Activated CD4-positive, alpha-beta T cell treated with anti-CD3 and anti-CD28 coated beads, Interleukin-2, amount 50 U/mL, for 4 hours (primary cell): Measurements from ENCODE around the gene CGNL1.

Source experiments
- DNase-seq, 2 experiments: peaks; one replicate each; pipeline ENCODE4 v3.0.0-alpha.2; 2020

Gene CGNL1

DNA sequence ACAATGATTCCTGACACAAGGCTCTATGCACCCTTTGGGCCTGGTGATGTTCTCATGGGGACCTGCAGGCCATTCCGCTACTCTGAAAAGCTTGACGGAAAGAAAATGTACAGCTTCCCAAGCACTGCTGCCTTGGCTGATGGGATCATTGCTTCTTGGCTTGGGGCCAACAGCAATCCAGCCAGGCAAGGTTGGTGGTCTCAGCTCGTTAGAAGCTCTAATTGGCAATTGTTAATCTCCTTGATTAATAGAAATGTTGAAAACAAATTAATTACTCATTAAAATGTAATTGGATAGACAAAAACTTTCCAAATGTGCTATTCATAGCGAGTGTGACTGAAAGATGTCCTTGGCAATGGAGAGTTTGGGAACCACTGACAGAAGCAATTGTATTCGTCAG lies 199.1 kb downstream of the CGNL1 start:
- no peak for DNase-seq

DNA sequence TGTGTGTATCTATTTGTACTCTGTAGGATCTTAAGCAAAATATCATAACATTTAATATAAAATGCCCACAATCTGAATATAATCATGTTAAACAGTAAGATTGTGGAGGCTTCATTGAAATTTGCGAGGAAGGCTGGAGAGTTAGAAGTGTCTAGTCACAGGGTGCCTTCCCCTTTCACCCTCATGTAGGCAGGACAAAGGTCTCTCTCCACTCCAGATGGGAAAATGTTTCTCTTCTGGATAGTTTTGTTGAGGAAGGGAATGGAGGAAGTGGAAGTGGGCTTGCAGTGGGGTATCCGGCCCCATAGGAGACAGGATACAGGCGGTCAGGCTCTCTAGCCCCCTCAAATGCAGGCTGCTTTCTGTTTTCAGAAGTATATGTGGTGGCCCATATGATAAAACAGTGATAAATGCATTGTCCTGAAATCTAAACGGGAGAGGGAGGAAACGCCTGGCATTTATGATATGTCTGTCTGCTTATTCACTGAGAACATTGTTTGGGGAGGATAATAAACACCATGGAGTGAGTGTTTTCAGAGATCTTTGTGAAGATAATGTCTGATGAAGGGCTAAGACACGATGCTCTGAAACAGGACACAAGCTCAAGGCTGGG lies 202.1 kb downstream of the CGNL1 start:
- no peak for DNase-seq

DNA sequence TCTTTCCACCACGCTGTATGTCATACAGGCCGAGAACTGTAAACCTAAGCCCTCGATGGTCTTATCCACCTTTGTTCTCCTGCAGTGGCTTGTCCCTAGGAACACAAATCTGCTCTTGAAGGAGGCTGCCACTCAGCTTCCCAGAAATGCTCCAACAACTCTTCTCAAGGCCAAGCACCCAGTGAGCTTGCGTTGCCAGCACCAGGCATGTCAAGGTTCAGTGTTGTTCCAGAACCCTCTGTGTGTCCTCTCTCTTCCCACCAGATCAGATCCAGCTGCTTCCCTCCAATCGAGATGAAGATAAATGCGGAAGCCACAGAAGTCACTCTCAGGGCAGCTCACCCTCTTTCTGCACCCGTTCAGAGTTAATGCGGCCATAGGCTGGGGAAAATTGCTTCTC lies 204.1 kb downstream of the CGNL1 start:
- DNase-seq, result no peak

DNA sequence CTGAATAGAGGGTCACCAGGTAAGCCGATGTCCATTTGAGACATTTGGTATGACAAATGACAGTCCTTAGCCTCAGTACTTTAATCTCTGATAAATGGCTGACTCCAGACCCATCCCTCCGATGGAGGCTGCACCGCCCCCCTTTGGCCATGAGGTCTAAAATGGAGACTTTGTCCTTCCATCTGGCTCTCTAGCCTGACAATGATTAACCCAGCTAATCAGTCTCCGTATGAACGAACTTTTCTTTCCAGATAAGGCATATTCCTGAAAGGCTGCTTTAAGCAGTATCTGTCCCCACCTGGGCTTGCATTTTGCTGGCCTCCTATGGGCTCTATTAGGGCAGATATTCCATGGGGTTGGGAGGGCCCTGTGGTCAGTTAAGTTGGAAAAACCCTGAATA lies 204.6 kb downstream of the CGNL1 start:
- no peak for DNase-seq

DNA sequence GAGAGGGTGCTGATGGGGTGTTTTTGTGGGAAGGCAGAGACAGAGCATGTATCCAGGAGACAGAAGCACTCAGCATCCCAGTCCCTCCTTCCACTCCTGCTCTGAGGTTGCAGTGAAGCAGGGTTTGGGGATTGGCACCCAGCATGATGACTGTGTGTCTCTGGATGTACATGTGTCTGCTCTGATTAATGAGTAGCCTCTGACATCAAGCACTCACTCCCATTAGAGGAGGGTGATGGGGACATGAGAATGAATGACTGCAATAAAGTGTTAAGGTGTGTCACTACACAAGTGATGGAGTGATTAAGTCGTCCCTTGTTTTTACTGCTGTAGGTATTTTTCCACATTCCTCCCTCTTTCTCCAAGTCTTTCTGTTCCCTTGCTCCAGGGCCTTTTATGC lies 205.8 kb downstream of the CGNL1 start:
- DNase-seq, result no peak

DNA sequence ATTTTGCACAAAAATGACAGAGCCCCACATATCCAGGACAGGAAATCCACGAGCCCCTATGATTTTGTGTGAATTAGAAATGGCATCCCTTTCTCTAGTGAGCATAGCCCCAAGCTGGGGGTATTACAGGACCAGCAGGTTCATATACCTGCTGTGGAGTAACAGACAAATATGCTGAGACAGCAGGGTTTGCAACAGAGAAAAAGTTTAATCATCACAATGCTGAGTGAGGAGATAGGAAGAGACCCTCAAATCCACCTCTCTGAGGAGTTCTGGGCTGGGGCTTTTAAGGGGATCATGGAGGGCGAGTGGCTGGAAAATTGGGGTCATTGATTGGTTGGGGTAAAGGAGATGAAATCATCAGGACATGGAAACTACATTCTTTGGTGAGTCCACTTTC lies 207.0 kb downstream of the CGNL1 start:
- DNase-seq, result no peak

DNA sequence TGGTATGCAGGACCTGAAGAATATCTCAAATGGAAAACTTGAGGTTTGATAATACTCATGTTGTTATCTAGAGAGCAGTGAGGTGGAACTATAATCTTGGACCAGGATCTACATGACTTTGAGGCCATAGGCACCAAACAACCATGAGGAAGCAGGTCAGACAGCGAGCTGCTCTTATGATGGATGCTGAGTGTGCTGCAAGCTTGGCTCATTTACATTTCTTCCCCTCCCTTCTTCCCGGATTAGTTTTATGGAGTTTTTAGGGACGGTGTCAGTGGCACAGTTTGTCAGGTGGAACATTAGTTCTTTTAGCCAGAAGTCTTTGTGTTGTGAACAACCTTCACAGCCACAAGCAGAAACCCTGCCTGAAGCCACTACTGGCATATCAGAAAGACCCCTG lies 207.4 kb downstream of the CGNL1 start:
- DNase-seq, result no peak

DNA sequence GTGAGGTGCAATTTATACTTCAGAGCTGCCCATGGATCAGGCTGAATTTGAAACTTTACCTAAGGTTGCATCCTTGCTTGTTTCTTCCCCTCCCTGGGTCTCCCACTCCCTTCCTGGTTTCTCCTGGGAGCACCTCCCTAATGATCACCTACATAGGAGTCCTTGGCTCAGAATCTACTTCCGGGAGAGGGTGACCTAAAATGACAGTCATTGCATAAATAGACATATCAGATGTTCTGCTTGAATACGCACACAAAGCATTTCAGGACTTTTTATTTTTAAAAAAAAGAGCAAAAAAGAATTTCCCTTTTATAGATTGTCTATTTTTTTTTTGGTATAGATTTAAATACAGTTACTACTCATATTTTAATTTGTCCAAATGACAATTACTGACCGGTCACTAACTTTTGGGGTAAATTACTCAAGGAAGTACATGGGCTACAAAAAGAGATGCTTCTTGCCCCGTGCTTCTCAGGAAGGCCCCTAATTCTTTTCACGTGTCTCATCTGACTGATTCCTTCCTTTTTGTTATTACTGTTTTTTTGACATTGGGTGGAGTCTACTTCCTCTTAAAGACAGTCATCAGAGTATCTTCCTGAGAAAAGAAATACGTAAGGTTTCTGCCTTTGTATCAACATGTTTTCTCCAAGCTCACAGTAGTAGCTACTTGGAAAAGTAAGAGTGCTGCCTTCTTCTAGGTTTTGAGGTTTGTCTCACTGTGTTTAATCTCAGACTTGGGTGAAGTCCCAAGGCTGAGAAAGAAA lies 210.5 kb downstream of the CGNL1 start:
- no peak for DNase-seq

DNA sequence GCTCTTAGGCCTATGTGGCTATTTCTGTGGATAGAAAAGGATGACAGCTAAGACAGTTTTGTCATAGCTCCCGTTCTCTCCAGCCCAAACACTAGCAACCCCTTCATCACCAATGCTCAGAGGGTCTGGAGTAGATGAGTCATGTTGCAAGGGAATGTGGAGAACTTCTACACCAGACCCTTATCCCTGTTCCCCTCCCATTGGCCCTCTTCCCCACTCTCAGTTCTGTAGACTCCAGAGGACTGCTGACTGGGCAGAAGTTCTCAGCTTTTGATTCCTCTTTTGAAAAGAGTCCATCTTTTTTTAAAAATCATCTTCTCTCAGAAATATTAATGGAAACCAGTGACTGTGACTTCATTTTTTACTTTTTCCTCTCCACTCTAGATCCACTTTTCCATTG lies 213.0 kb downstream of the CGNL1 start:
- no peak for DNase-seq

DNA sequence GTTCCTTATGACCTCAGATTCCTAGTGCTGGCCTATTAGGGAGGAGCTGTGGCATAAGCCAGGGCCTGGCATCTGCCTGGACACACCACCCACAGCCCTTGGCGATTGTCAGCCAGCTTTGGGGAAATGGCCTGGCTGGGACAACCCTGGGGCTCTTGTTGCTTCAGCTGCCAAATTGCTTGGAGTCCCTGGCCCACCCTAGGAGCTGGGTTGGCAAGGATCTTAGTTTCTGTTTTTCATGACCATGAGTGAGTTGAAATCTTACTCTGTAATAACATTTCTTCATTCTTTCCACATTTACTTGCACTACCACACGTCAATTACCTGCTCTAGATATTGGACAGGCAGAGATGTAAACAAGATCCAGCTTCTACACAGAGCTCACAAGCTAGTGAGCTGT lies 213.4 kb downstream of the CGNL1 start:
- no peak for DNase-seq

DNA sequence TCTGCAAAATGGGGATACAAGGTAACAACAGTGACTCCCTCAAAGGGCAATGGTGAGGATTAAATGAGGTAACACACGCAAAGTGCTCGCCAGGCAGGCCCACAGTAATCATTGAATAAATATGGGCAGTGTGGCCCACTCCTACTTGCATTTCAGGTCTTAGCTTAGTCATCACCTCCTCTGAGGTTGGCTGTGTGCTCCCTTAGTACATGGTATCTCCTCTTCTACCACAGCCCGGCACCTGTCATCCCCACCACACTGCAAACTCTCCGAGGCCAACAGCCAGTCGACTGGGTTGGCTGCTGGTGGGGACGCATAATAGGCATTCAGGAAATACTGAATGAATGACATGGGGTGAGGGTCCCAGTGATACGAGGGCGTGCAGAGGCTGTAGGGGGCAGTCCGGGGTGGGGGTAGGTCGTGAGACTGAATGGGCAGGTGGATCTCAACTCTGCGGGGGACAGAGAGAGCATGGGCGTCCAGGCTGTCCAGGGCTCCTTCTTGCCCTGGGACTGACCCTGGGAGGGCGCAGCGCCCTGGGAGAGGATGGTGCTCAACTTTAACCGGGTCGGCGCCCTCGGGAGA lies 215.0 kb downstream of the CGNL1 start:
- no peak for DNase-seq

DNA sequence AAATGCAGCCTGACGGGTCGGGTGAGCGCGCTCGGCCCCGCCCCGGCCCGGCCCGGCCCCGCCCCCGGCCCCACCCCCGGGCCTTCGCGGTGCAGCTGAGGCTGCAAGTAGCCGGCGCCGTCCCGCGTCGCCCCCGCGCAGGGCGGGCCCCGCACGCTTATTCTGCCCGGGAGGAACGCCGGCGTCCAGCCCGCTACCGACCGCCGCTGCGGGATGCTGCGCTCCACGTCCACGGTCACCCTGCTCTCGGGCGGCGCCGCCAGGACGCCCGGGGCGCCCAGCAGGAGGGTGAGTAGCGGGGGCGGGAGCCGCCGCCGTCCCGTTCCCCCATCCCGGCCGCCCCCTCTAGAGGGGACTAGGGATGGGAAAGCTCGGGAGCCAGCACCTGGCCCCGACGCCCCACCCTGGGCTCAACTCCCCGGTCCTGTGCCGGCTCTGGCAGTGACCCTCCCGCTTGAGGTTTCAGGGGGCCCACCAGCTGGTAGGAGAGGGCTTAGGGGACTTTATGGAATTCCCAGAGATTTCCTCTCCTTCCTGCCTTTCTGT lies 215.6 kb downstream of the CGNL1 start, which contains the start of gene MYZAP:
Gene MYZAP (plus strand): TSS at position 83 of the 546 bp plus-strand sequence. CDS start 131 bp downstream, at position 214.
- DNase-seq, result peak; percentile 29 to 30

DNA sequence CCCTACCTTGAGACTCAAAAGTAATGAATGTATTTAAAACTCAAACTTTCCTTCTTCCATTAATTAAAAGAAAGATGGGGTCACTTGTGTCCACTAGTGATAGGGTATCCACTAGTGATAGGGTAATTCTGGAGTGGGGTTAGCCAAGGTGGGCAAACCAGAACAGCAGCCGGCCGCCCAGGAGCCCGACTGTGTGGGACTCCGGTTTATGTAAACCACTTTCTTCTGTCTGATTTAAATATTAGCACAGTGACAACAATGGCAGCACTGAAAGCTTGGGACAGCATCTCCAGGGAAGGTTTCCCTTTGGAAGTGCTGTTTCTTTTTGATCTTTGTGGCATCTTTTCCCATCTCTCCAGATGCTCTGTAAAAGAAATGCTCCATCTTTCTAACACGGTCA lies 216.1 kb downstream of the CGNL1 start:
- DNase-seq, result no peak

DNA sequence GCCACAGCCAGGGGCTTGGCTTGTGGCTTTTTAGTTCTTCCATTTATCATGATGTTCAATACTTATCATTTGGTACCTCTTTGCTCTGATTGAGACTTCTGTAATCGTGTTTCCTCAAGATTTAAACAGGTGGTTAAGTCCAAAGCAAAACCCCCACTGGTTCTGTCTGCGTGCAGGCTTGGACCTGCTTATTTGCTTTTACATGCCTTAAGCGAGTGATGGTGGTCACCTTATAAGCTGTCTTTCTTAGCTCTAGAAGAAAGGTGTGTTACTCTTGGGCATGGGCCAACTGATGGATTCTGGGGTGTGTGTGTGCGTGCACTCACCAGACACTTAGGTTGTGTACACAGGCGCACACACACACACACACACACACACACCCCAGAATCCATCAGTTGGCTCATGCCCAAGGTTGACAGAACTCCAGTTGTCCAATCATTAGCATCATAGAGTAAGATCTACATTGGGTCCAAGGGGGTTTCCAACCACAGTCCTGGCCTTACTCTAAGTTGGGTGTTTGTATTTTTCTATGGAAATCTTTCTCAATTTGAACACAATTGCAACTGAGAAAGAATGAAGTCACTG lies 216.6 kb downstream of the CGNL1 start:
- DNase-seq, result no peak

DNA sequence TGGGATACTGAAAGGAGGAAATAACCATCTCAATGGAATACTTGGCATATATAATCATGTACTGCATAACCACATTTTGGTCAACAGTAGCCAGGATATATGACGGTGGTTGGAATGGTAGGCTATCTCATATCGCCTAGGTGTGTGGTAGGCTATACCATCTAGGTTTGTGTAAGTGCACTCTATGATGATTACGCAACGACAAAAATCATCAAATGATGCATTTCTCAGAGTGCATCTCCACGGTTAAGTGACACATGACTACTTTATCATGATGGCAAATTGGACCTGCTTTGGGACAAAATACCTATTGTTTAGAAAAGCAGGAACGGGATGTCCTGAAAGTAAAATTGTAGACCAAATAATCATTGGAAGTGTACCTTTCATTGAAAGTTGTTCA lies 218.2 kb downstream of the CGNL1 start:
- no peak for DNase-seq

DNA sequence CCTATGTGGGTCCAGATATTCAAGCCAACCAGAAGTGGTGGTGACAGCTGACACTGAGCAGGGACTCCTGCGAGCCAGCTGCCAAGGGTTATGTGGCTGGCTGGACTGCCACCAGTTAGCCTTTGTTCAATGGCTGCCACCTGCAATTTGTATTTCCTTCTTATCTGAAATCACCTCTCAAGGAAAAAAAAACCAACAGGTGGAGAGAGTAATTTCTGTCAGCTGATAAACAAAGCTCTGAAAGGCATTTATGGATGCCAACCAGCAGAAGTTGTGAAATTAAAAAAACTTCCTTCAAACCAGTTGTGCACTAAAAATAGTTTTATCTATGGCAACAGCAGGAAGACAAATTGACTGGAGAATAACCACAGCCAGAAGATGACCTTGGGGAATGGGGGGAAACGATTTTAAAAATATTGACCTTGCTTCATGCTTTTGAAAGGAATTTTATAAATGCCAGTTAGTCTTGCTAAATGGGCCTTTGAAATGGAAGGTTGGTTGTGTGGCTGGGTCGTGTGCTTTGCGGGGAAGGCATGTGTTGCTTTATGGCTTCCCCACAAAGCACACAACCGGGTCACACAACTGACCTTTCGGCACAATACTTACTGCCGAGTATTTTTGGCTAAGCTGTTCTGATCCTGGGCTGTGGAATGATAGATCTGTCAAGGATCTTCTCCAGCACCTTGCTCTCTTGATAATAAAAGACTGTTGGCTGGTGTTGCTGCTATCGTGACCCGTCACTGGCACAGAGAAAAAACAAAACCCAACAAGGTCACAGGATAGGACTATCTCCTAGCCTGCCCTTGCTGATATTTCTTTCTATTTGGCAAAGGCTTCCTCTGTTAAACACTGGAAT lies 218.9 kb downstream of the CGNL1 start:
- no peak for DNase-seq

DNA sequence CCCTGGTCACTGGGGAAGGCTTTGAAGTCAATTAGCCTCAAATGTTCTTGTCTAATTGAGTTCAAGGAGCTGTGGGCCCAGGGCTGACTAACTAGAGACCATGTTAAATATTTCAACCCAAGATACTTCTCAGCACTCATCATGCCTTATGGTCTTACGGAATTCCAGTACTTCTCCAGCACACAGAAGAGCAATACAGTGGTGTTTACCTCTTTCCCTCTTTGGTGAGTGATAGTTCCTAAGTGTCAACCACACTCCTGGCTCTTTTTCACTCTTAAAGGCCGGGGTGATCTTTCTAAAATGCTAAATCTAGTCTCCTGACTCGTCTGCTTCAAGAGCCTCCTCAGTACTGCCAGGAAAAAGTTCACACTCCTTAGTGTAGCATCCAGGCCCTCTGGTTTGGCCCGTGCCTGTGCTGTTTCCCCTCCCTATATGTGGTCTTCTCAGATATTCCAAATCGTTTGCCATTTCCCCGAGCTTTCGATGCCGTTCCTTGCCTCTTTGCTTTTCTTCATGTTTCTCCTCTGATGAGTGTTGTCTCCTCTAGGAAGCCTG lies 220.1 kb downstream of the CGNL1 start:
- no peak for DNase-seq

DNA sequence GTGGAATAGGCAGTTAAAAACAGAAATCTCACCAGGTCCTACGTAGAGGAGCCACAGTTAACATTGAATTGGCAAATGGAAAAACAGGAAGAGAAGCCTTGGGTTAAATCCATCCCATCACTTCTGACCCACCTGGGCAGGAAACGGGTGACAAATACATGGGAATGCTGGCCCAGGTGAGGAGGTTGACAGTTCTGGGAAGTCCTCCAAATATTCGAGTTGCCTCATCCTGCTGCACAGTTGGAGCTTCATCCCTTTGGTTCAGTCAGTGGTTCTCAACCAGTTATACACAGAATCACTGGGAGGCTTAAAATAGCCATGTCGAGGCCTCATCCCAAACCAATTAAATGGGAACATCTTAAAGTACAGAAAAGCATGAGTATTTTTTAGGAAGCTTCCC lies 220.7 kb downstream of the CGNL1 start:
- no peak for DNase-seq

DNA sequence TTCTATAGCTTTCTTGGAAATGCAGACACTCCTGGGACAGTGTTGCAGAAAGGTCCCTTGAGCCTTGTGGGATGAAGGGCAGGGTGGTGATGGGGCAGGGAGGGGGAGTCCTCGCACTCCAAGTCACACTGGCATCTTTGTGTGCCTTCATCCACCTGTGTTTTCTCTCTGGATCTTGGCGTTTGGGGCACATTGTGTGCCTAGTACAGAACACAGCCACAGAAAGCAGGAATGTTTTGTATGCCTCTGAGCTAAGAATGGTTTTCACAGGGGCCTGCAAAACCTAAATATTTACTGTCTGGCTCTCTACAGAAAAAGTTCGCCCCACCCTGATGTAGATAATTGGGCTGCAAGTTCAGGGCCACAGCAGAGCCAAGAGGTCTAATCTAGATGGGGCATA lies 221.1 kb downstream of the CGNL1 start:
- no peak for DNase-seq

DNA sequence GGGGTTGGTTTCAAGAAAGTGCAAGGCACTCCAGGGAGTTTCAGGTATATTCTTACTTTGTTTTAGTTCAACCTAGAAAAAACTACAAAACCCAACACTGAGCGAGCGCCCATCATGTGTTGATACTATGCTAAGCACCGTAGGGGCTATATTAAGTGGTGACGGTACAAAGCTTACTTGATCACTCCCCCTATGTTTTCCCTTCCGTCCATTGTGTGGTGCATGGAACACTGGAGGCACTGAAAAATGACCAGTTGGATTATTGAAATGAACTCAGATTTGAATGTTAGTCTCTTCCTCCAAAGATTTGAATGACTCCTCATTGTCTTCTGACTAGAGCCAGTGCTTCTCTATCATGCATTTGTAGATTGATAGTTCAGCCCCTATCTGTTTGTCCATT lies 222.0 kb downstream of the CGNL1 start:
- no peak for DNase-seq

DNA sequence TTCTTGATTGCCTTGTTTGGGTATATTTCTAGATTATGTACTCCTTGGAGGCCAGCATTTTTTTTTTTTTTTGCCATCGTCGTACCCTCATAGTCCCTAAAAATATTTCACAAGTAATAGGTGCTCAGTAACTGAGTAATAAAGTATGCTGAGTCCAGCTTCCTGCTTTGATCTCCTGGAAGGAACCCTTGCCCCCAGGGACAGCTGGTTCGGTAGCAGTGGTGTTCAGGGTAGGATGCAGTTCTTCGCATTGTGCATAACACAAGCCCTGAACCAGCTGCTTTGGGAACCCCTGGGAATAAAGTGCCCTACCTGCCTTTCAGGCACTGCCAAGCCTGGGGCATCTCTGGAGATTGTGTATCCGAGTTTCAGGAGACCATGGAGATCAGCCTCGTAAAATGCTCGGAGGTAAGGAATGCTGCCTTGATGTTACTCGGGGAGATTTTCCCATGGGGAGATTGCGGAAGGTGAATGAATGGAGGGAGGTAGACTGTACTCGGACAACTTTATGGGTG lies 223.0 kb downstream of the CGNL1 start:
- DNase-seq, result no peak

DNA sequence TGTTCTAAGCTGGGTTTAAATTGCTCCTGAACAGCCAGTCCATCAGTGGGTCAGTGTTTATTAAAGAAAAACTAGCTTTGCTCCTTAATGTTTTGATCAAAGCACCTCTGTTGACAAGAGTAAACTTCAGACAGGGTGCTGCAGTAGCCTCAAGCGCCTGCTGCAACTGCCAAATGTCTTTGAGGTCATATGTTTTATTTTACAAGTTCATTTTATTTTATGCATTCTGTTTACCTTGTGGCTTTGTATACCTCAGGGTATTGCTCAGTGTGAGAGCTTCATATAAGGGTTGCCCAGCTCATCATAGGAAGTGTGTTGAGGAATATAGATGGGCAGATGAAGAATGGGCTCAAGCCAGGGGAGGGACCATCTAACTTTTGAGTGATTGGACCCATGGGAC lies 223.9 kb downstream of the CGNL1 start:
- DNase-seq, result no peak
